CD14-positive monocyte (primary cell): ENCODE measurements around the gene HID1. TPM values are rescaled to one million over a fixed set of nuclear protein-coding genes. Genes with fewer than 3 reads are reported as not detected.

Source experiments
- DNase-seq, 3 donors: peaks; one replicate each; pipeline ENCODE4 v3.0.0-alpha.2; 2011 to 2022
- H2AFZ ChIP-seq: 2 replicates; pipeline ENCODE4 v1.6.0; 2012; ENCODE audit warnings: mild to moderate bottlenecking, low read depth, low read length, inconsistent platforms; ENCODE audit not compliant: insufficient read depth, poor library complexity, severe bottlenecking
- H3K27ac ChIP-seq, 2 donors: 1 replicate in 1 of 2; 2 replicates in 1 of 2; pipeline ENCODE4 v1.5.1; 2012 to 2013; ENCODE audit warnings: low read length in 2 of 2, control low read depth in 1 of 2, inconsistent platforms in 1 of 2, low read depth in 1 of 2, mild to moderate bottlenecking in 1 of 2
- H3K27me3 ChIP-seq, 2 donors: one replicate each; pipeline versions ENCODE4 v1.6.0 to v1.6.1; 2011 to 2013; ENCODE audit warnings: low read length in 2 of 2; ENCODE audit not compliant: control insufficient read depth in 2 of 2, insufficient read depth in 2 of 2
- H3K36me3 ChIP-seq, 2 donors: replicated peaks in 1 of 2; 1 replicate in 1 of 2; 2 replicates in 1 of 2; pipeline versions ENCODE4 v1.5.1 to v1.6.1; 2012 to 2013; ENCODE audit warnings: low read length in 2 of 2, control low read depth in 1 of 2, inconsistent platforms in 1 of 2, mild to moderate bottlenecking in 1 of 2; ENCODE audit not compliant: insufficient read depth in 2 of 2, control insufficient read depth in 1 of 2
- H3K4me1 ChIP-seq, 2 donors: 1 replicate in 1 of 2; 2 replicates in 1 of 2; pipeline versions ENCODE4 v1.5.1 to v1.6.1; 2012 to 2013; ENCODE audit warnings: low read length in 2 of 2, control low read depth in 1 of 2, inconsistent platforms in 1 of 2, mild to moderate bottlenecking in 1 of 2, moderate library complexity in 1 of 2; ENCODE audit not compliant: insufficient read depth in 2 of 2, control insufficient read depth in 1 of 2
- H3K4me2 ChIP-seq: replicated peaks from 2 replicates; pipeline ENCODE3; 2012; ENCODE audit warnings: low read length, moderate library complexity, mild to moderate bottlenecking; ENCODE audit not compliant: poor library complexity, severe bottlenecking; ENCODE audit errors: extremely low read depth
- H3K4me3 ChIP-seq, 3 experiments: fragments of 200-600 bp in 1 of 3; sonication (generic) in 1 of 3; replicated peaks in 1 of 3; 1 replicate in 2 of 3; 2 replicates in 1 of 3; pipeline ENCODE4 v1.5.1; 2011 to 2013; ENCODE audit warnings: low read length in 3 of 3, mild to moderate bottlenecking in 3 of 3, control low read depth in 2 of 3, low read depth in 2 of 3, inconsistent platforms in 1 of 3, moderate library complexity in 1 of 3
- H3K79me2 ChIP-seq: 2 replicates; pipeline ENCODE4 v1.6.0; 2012; ENCODE audit warnings: mild to moderate bottlenecking, control low read depth, inconsistent platforms, low read length, moderate library complexity; ENCODE audit not compliant: insufficient read depth
- H3K9ac ChIP-seq: 2 replicates; pipeline ENCODE4 v1.6.0; 2017; ENCODE audit warnings: low read length, mild to moderate bottlenecking; ENCODE audit not compliant: insufficient read depth, poor library complexity, severe bottlenecking
- H3K9me3 ChIP-seq, 2 donors: replicated peaks in 1 of 2; 1 replicate in 1 of 2; 2 replicates in 1 of 2; pipeline versions ENCODE4 v1.5.1 to v1.6.1; 2012 to 2013; ENCODE audit warnings: low read length in 2 of 2, control low read depth in 1 of 2; ENCODE audit not compliant: control insufficient read depth in 1 of 2, insufficient read depth in 1 of 2
- H4K20me1 ChIP-seq: 2 replicates; pipeline ENCODE4 v1.6.0; 2012; ENCODE audit warnings: mild to moderate bottlenecking, low read length, control low read depth, moderate library complexity; ENCODE audit not compliant: insufficient read depth
- H3K27ac Mint-ChIP-seq, 7 donors: one replicate each; pipeline ENCODE4 v1.8.0; 2020; ENCODE audit warnings: mild to moderate bottlenecking in 7 of 7, mixed read lengths in 7 of 7, moderate library complexity in 6 of 7, inconsistent platforms in 2 of 7
- H3K27me3 Mint-ChIP-seq, 3 donors: one replicate each; pipeline ENCODE4 v1.8.0; 2021 to 2022; ENCODE audit warnings: low read depth in 3 of 3, mild to moderate bottlenecking in 3 of 3, mixed read lengths in 3 of 3, moderate library complexity in 3 of 3, inconsistent platforms in 1 of 3
- H3K36me3 Mint-ChIP-seq, 2 donors: one replicate each; pipeline ENCODE4 v1.8.0; 2020; ENCODE audit warnings: mixed read lengths in 2 of 2, inconsistent platforms in 1 of 2, mild to moderate bottlenecking in 1 of 2
- H3K4me1 Mint-ChIP-seq: one replicate; pipeline ENCODE4 v1.8.0; 2020; ENCODE audit warnings: mild to moderate bottlenecking, mixed read lengths
- H3K4me3 Mint-ChIP-seq, 2 donors: one replicate each; pipeline ENCODE4 v1.8.0; 2020; ENCODE audit warnings: mild to moderate bottlenecking in 2 of 2, mixed read lengths in 2 of 2, moderate library complexity in 1 of 2
- H3K9me3 Mint-ChIP-seq, 7 donors: one replicate each; pipeline ENCODE4 v1.8.0; 2020 to 2022; ENCODE audit warnings: mixed read lengths in 7 of 7, mild to moderate bottlenecking in 6 of 7, moderate library complexity in 6 of 7, inconsistent platforms in 2 of 7
- WGBS: methylation state at CpG from one replicate; pipeline ENCODE4 v1.1.5; 2013; ENCODE audit warnings: missing lambda C conversion rate; ENCODE audit not compliant: insufficient coverage; 5-methylcytosine and 5-hydroxymethylcytosine counted together
- intact Hi-C, 2 donors: fragments of 100-400 bp; cut with micrococcal nuclease; formaldehyde crosslinking; loops; one replicate each; pipeline versions ENCODE4 v1.15.0 to v1.15.1; 2023
- polyA plus RNA-seq, 3 donors: library from polyadenylated mRNA; depleted of rRNA in 1 of 3; unstranded in 2 of 3; stranded (reverse) in 1 of 3; fragments of 300-500 nt in 2 of 3; fragments of >200 nt in 1 of 3; fragmentation: Illumina TruSeq in 2 of 3; gene quantifications; 1 replicate in 2 of 3; 2 replicates in 1 of 3; pipeline ENCODE4 v1.2.3, GENCODE V29; 2012 to 2021
- TF ChIP-seq, protein P1 (sequence below): fragments of 200-600 bp; IDR thresholded peaks from one replicate; pipeline ENCODE4 v1.8.0; 2022; ENCODE audit warnings: antibody characterized with exemption, mild to moderate bottlenecking

HID1 gene
- polyA plus RNA-seq, 3 donors: not detected

DNA sequence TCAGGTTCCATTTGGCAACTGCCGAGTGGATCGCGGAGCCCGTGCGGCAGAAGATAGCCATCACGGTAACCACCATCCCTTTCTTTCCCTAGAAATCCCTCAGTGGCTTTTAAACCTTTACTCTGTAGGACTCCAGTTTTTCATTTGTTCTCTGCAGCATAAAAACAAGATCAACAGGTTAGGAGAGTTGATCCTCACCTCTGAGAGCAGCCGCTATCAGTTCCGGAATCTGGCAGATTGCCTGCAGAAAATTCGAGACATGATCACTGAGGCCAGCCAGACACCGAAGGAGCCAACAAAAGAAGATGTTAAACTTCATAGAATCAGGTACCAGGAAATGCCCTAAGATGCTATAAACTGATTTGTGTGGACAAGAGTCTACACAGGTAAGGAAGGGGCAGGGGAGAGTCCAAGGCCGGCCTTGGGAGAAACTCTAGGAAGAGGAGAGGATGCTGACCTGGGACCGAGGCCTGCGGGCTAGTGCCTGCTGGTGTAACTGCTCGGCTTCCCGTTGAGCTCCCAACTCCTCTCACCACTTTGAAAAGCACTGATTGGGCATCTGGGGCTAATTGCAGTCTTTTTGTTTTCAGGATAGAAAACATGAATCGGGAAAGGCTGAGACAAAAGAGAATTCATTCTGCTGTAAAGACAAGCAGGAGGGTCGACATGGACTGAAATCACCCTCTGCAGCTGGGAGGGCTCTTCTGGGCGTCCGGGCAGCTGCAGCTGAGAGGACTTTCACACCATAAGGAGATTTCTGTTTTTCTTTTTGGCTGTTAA lies 48.0 kb upstream of the HID1 start:
- intact Hi-C loops: no loop called here
- Histone ChIP-seq H3K9ac (no peak overlapping the region), H3K27ac (no peak overlapping the region), H3K4me2 (no peak overlapping the region), H3K4me3 (no peak overlapping the region), H3K4me1 (peaks cover 5 to 6% of the 10 kb centered on the region in 2 donors), H3K27me3 (no peaks in the 10 kb centered on the region), H2AFZ (no peak overlapping the region), H4K20me1 (peaks cover 7% of the 10 kb centered on the region), H3K9me3 (peaks cover 0 to 5% of the 10 kb centered on the region in 2 donors), H3K36me3 (peaks cover 49 to 62% of the 10 kb centered on the region in 2 donors), H3K79me2 (no peaks in the 10 kb centered on the region)
- DNase-seq: no peak
- no peak overlapping the region for H3K27ac Mint-ChIP-seq
- peaks cover 13% of the 10 kb centered on the region for H3K4me1 Mint-ChIP-seq
- peaks cover 3 to 10% (median 6%) of the 10 kb centered on the region in 7 donors for H3K9me3 Mint-ChIP-seq
- TF ChIP-seq, protein P1, sequence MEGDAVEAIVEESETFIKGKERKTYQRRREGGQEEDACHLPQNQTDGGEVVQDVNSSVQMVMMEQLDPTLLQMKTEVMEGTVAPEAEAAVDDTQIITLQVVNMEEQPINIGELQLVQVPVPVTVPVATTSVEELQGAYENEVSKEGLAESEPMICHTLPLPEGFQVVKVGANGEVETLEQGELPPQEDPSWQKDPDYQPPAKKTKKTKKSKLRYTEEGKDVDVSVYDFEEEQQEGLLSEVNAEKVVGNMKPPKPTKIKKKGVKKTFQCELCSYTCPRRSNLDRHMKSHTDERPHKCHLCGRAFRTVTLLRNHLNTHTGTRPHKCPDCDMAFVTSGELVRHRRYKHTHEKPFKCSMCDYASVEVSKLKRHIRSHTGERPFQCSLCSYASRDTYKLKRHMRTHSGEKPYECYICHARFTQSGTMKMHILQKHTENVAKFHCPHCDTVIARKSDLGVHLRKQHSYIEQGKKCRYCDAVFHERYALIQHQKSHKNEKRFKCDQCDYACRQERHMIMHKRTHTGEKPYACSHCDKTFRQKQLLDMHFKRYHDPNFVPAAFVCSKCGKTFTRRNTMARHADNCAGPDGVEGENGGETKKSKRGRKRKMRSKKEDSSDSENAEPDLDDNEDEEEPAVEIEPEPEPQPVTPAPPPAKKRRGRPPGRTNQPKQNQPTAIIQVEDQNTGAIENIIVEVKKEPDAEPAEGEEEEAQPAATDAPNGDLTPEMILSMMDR: no peak
- peaks cover 0 to 1% (median 0%) of the 10 kb centered on the region in 3 donors for H3K27me3 Mint-ChIP-seq
- peaks cover 60 to 72% of the 10 kb centered on the region in 2 donors for H3K36me3 Mint-ChIP-seq
- 93% methylated on average over 7 of the region's 19 CpGs for WGBS
- H3K4me3 Mint-ChIP-seq: no peak overlapping the region

DNA sequence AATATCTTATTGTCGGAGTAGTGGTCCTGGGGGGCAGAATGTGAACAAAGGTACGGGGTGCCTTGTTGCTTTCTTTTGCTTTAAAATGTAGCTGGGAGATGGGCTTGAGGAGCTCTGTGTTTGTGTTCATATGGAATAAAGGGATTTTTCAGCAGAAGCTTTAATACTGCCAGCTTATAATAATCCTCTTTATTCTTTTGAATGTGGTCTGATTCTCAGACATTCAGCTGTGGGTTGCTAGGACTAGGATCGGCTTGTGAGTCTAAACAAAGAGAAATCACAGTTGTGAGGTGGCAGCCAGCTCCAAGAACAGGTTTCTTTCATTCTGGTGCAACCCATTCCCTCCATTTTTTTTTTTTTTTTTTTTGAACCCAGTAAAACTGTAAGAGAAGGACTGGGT lies 47.2 kb upstream of the HID1 start:
- no peak overlapping the region for H3K4me3 ChIP-seq
- DNase-seq: no peak
- no peak overlapping the region for H3K4me2 ChIP-seq
- H3K27me3 ChIP-seq: no peaks in the 10 kb centered on the region
- no peak overlapping the region for H2AFZ ChIP-seq
- no peaks in the 10 kb centered on the region for H3K9me3 ChIP-seq
- H3K36me3 Mint-ChIP-seq: peaks cover 60 to 66% of the 10 kb centered on the region in 2 donors
- H3K4me3 Mint-ChIP-seq: no peak overlapping the region
- TF ChIP-seq, protein P1: no peak
- H3K79me2 ChIP-seq: peaks cover 5% of the 10 kb centered on the region
- peaks cover 7% of the 10 kb centered on the region for H3K4me1 Mint-ChIP-seq
- no peak overlapping the region for H3K9ac ChIP-seq
- no peak overlapping the region for H3K27ac ChIP-seq
- peaks cover 9% of the 10 kb centered on the region for H4K20me1 ChIP-seq
- WGBS: 78% methylated on average over 1 of the region's 3 CpGs
- peaks cover 49 to 62% of the 10 kb centered on the region in 2 donors for H3K36me3 ChIP-seq
- peaks cover 0 to 1% (median 0%) of the 10 kb centered on the region in 3 donors for H3K27me3 Mint-ChIP-seq
- no peaks in the 10 kb centered on the region for H3K4me1 ChIP-seq
- intact Hi-C loops: no loop called here
- peaks cover 0 to 2% (median 0%) of the 10 kb centered on the region in 7 donors for H3K9me3 Mint-ChIP-seq
- peak overlapping the region in 1 of 7 donors; percentile 57 for H3K27ac Mint-ChIP-seq
